Activated T-helper 17 cell treated with anti-CD3 and anti-CD28 coated beads, Interleukin-2, amount 50 U/mL, for 72 hours (primary cell): ENCODE data around the gene MAU2. TPM values are rescaled to one million over a fixed set of nuclear protein-coding genes. Genes with fewer than 3 reads are reported as not detected.

ENCODE experiments used
- ATAC-seq: fragments of 150-1000 bp; cut with Tn5 transposase; replicated peaks from 2 replicates; pipeline ENCODE4 v1.10.0; 2021; ENCODE audit warnings: mild to moderate bottlenecking, moderate library complexity
- H3K27ac Mint-ChIP-seq: one replicate; pipeline ENCODE4 v1.8.0; 2022; ENCODE audit warnings: mixed read lengths
- H3K27me3 Mint-ChIP-seq: one replicate; pipeline ENCODE4 v1.8.0; 2022; ENCODE audit warnings: mixed read lengths
- H3K36me3 Mint-ChIP-seq: one replicate; pipeline ENCODE4 v1.8.0; 2022; ENCODE audit warnings: low read depth, mild to moderate bottlenecking, mixed read lengths
- H3K4me1 Mint-ChIP-seq: one replicate; pipeline ENCODE4 v1.8.0; 2022; ENCODE audit warnings: mixed read lengths
- H3K4me3 Mint-ChIP-seq: one replicate; pipeline ENCODE4 v1.8.0; 2022; ENCODE audit warnings: mild to moderate bottlenecking, mixed read lengths
- H3K9me3 Mint-ChIP-seq: one replicate; pipeline ENCODE4 v1.8.0; 2022; ENCODE audit warnings: mixed read lengths
- total RNA-seq, 2 donors: library from RNA; stranded (reverse); gene quantifications; one replicate each; pipeline ENCODE4 v1.2.3, GENCODE V29; 2022

Gene MAU2
- total RNA-seq, 2 donors from 2014 or later: 58.8 to 67.9 TPM

DNA sequence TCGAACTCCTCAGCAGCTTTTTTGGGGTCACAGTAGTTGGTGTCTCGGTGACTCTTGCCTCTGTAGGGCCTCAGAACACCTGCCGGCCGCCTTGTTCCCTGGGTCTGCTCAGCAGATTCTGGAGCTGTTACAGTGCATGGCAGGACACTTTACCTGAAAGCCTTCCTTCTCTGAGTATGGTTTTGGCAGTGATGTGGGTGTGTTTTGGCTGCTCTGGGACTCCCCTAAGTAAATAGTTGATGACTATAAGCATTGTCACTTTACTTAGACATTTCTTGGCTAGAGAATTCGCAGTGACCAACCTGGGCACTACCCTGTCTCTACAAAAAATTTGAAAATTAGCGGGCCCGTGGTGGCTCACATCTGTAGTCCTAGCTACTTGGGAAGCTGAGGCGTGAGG is 7.0 kb downstream of the MAU2 start:
- Mint-ChIP-seq H3K4me3 (no peak overlapping the region), H3K36me3 (peaks cover 71% of the 10 kb centered on the region), H3K9me3 (no peaks in the 10 kb centered on the region), H3K27ac (peak overlapping the region; percentile 83), H3K27me3 (no peaks in the 10 kb centered on the region), H3K4me1 (peaks cover 19% of the 10 kb centered on the region)
- ATAC-seq: no peak

DNA sequence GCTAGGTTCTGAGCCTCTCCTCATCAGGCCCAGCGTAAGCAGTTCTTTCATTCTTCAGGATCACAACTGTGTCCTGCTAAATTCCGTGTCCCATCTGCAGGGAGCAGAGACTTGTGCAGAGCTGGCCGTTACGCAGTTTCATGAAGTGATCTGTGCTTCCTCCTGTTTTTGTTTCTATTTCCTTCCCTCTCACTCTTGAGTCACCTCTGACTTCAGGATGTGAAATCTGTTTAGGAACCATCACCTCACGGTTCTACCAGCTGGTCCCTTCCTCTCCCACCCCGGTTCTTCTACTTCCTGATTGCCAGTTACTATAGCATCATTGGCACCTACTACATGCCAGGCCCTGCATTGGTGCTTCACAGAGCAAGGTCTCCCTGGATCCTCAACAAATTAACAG is 8.5 kb downstream of the MAU2 start:
- H3K27ac Mint-ChIP-seq: peak overlapping the region; percentile 83

DNA sequence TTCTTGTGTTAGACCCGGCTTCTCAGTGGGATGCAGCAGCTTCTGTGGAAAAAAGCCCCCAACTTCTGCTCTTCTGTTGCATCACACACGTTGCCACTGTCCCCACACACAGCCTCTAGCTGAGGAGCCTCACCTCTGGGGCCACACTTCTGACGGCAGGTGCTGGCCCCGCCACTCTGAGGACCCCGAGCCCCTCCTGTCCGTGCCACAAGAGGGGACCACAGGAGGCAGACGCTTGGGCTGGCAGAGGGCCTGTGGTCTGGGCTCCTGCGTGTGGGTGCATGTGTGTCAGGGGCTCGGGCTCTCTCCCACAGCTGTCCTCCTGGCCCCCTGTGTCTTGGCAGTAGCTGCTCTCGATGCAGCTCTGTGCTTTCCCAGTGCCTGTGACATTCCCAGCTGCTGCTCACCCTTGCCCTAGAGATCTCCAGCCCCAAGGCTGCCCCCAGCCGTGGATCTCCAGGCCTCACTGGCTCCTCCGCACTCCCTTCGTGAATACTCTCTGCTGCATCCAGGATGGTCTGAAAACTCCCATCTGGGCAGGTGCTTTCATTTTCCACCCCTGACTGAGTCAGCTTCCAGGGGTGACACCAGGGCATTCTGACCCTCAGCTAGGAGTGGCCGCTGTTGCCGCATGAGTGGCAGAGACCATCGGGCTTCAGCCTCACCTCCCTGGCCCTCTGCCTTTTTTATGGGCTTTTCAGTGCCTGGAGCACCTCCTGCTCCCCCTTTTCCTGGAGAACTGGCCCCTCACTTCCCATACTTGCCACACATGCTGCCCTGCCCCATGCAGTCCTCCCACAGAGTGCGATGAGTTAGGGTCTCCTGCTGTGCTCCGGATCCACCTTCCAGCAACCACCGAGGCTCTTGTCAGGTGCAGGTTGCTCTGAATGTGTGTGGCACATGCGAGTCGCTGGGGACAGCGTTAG is 13.7 kb downstream of the MAU2 start:
- Mint-ChIP-seq H3K27me3 (no peaks in the 10 kb centered on the region), H3K4me1 (peaks cover under 1% of the 10 kb centered on the region), H3K27ac (no peak overlapping the region), H3K9me3 (no peaks in the 10 kb centered on the region), H3K4me3 (no peak overlapping the region), H3K36me3 (peaks cover 71% of the 10 kb centered on the region)
- no peak for ATAC-seq

More for the DNA sequence above, 8.5 kb downstream of the MAU2 start:
- Mint-ChIP-seq H3K36me3 (peaks cover 64% of the 10 kb centered on the region), H3K4me1 (peaks cover 14% of the 10 kb centered on the region), H3K27me3 (no peaks in the 10 kb centered on the region), H3K4me3 (no peak overlapping the region), H3K9me3 (no peaks in the 10 kb centered on the region)
- ATAC-seq: peak; percentile 44

DNA sequence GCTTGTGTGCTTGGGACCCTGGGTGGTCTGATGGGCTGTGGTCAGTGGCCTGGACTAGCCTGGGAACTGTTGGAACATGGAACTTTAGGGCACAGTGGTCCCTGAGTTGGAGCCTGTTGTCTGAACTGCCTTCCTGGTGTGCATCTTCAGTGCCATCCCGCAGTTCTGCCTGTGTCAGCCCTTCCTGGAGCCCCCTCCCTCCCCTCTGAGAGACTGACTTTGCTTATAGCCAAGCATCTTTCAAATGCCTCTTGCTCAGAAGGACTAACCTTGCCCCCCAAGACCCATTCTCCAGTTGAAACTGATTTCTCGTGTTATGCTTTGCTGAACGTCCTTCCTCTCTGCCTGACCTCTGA is 14.3 kb downstream of the MAU2 start:
- Mint-ChIP-seq H3K27ac (no peak overlapping the region), H3K36me3 (peaks cover 67% of the 10 kb centered on the region), H3K4me1 (no peaks in the 10 kb centered on the region), H3K9me3 (no peaks in the 10 kb centered on the region), H3K4me3 (no peak overlapping the region), H3K27me3 (no peaks in the 10 kb centered on the region)
- no peak for ATAC-seq

- no peak overlapping the region for H3K4me3 Mint-ChIP-seq
- H3K27ac Mint-ChIP-seq: peak overlapping the region; percentile 77
- H3K4me1 Mint-ChIP-seq: no peaks in the 10 kb centered on the region
- no peaks in the 10 kb centered on the region for H3K9me3 Mint-ChIP-seq
- H3K36me3 Mint-ChIP-seq: peaks cover 62% of the 10 kb centered on the region
- no peak for ATAC-seq
- no peaks in the 10 kb centered on the region for H3K27me3 Mint-ChIP-seq
These were observed 15.0 kb downstream of the MAU2 start for GRCh38 chr19:19335408-19336158.

DNA sequence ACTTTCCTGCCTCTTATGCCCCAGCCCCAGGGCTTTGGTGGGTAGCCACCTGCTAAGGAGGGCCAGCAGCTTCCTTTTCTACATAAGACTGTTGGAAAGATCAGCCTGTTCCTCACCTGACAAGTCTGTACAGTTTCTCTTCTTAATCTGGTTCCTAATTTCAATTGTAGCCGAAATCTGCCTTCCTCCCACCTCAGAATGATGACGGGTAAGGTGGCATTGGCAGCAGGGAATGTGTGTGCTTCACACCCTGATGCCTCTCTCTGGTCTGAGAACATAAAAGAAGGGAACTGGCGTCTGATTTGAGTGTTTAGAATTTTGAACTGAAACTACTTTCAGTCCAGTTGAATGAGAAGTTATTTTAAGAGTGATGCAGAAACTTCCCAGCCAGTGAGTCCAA is 16.0 kb downstream of the MAU2 start:
- no peak for ATAC-seq
- no peak overlapping the region for H3K27ac Mint-ChIP-seq
- H3K4me3 Mint-ChIP-seq: no peak overlapping the region
- no peaks in the 10 kb centered on the region for H3K9me3 Mint-ChIP-seq
- no peaks in the 10 kb centered on the region for H3K27me3 Mint-ChIP-seq
- peaks cover 57% of the 10 kb centered on the region for H3K36me3 Mint-ChIP-seq
- no peaks in the 10 kb centered on the region for H3K4me1 Mint-ChIP-seq

- H3K27me3 Mint-ChIP-seq: no peaks in the 10 kb centered on the region
- ATAC-seq: no peak
- H3K36me3 Mint-ChIP-seq: peaks cover 58% of the 10 kb centered on the region
- no peak overlapping the region for H3K4me3 Mint-ChIP-seq
- H3K27ac Mint-ChIP-seq: no peak overlapping the region
- H3K4me1 Mint-ChIP-seq: no peaks in the 10 kb centered on the region
- no peaks in the 10 kb centered on the region for H3K9me3 Mint-ChIP-seq
These were observed 16.5 kb downstream of the MAU2 start for GRCh38 chr19:19337120-19337519.

DNA sequence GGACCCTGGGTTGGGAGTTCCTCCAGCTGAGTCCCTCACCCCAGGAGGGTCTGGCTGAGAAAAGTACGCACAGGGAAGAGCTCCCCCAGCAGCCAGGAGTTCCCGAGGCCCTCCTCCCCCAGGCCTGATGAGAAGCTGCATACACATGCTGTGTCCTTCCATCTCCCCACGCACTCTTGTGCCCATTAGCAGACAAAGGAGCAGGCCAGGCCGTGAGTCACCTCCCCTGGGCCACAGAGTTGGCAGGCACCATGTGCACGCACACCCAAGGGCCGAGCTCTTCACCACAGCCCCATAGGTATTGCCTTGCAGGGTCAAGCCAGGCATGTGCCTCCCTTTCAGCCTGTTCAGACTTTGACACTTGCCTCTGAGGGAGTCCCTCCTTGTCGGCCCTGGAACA is 17.5 kb downstream of the MAU2 start:
- H3K4me1 Mint-ChIP-seq: no peaks in the 10 kb centered on the region
- ATAC-seq: no peak
- no peaks in the 10 kb centered on the region for H3K27me3 Mint-ChIP-seq
- H3K27ac Mint-ChIP-seq: no peak overlapping the region
- no peaks in the 10 kb centered on the region for H3K9me3 Mint-ChIP-seq
- H3K4me3 Mint-ChIP-seq: no peak overlapping the region
- peaks cover 67% of the 10 kb centered on the region for H3K36me3 Mint-ChIP-seq

GRCh38 chr19:19341026-19341425 is 20.4 kb downstream of the MAU2 start:
- H3K27ac Mint-ChIP-seq: no peak overlapping the region
- no peaks in the 10 kb centered on the region for H3K9me3 Mint-ChIP-seq
- no peaks in the 10 kb centered on the region for H3K27me3 Mint-ChIP-seq
- no peak overlapping the region for H3K4me3 Mint-ChIP-seq
- ATAC-seq: no peak
- H3K36me3 Mint-ChIP-seq: peaks cover 73% of the 10 kb centered on the region
- no peaks in the 10 kb centered on the region for H3K4me1 Mint-ChIP-seq

DNA sequence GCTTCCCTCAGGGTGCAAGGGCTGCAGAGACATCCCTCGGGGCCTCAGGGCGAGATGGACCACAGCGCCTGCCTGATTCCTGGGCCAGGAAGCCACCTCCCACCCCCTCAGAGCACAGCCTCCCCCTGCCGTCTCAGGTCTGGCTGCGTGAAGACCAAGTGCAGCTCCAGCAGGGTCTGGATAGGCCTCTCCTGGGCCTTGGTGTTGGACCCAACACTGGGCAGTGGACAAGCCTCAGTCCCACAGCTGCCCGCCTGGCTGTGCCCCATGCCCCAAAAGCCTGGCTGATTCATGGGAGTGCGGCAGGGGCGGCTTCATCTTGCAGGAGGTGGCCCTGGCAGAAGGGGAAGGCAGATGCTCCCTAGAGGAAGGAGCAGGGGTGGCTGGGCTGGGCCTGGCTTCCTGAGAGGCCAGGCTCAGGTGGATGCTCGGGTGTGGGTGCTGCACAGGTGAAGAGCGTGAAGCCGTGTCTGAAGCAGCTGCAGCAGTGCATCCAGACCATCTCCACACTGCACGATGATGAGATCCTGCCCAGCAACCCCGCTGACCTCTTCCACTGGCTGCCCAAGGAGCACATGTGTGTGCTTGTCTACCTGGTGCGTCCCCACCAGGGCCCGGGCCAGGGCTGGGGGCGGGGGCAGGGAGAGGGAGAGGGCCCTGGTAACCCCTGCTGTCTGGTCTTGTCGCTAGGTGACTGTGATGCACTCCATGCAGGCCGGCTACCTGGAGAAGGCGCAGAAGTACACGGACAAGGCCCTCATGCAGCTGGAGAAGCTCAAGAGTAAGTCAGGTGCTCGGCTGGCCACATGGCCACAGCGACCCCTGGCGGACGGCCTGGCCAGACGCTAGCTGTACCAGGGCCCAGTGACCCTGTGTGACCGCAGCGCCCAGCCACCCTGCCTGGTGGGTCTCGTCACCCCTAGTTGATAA is 21.7 kb downstream of the MAU2 start:
- peak; percentile 28 for ATAC-seq
- no peaks in the 10 kb centered on the region for H3K4me1 Mint-ChIP-seq
- H3K27ac Mint-ChIP-seq: no peak overlapping the region
- H3K27me3 Mint-ChIP-seq: no peaks in the 10 kb centered on the region
- no peak overlapping the region for H3K4me3 Mint-ChIP-seq
- H3K9me3 Mint-ChIP-seq: no peaks in the 10 kb centered on the region
- peaks cover 73% of the 10 kb centered on the region for H3K36me3 Mint-ChIP-seq

DNA sequence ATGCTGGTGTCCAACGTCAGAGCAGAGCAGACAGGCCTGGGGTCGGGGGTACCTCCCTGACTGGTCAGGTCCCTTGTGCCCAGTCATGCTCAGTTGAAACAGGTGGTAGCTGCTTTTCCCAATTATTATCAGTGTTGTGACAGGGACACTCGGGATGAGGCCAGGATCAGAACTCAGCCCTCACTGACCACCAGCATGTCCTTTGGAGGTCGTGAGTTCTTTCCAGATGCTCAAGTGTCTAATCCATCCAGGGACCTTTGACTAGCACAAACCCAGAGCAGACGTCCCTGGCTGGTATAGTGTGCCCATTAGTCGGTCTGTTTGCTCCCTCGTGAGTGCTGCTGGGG is 22.4 kb downstream of the MAU2 start:
- Mint-ChIP-seq H3K9me3 (no peaks in the 10 kb centered on the region), H3K27ac (no peak overlapping the region), H3K4me1 (no peaks in the 10 kb centered on the region), H3K27me3 (no peaks in the 10 kb centered on the region), H3K4me3 (no peak overlapping the region), H3K36me3 (peaks cover 68% of the 10 kb centered on the region)
- ATAC-seq: no peak

DNA sequence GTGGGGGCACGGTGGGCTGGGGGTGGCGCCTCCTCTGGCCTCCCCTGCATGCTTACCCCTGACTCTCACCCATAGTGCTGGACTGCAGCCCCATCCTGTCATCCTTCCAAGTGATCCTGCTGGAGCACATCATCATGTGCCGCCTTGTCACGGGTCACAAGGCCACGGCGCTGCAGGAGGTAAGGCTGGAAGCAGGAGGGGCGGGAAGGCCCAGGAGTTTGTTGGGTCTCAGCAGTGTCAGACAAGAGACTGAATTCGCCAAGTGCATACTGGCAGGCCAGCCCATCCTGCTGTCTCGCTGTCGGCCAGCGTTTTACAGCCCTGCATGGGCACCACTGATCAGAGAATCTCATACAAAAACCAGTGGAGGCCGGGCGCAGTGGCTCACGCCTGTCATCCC is 23.1 kb downstream of the MAU2 start:
- no peak overlapping the region for H3K4me3 Mint-ChIP-seq
- no peaks in the 10 kb centered on the region for H3K4me1 Mint-ChIP-seq
- no peaks in the 10 kb centered on the region for H3K27me3 Mint-ChIP-seq
- H3K27ac Mint-ChIP-seq: no peak overlapping the region
- no peak for ATAC-seq
- H3K9me3 Mint-ChIP-seq: no peaks in the 10 kb centered on the region
- peaks cover 61% of the 10 kb centered on the region for H3K36me3 Mint-ChIP-seq

DNA sequence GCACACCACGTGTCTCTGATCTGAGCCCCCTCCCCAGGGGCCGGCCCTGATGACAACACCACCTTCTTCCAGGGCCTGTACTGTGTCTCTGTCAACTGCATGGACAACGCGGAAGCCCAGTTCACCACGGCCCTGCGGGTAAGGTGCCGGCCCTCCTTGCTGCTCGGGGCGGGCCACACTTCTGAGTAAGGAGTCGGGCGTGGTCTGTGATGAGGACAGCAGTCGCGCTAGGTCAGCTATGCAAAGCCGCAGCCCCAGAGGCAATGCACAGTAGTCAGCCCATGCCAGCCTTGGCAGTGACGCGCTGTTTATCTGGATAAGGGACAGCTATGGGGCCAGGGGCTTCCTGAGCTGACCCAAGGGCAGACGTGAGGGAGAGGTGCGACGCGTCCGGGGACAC is 24.6 kb downstream of the MAU2 start:
- Mint-ChIP-seq H3K27ac (no peak overlapping the region), H3K27me3 (no peaks in the 10 kb centered on the region), H3K9me3 (no peaks in the 10 kb centered on the region), H3K4me3 (no peak overlapping the region), H3K4me1 (no peaks in the 10 kb centered on the region), H3K36me3 (peaks cover 69% of the 10 kb centered on the region)
- no peak for ATAC-seq

DNA sequence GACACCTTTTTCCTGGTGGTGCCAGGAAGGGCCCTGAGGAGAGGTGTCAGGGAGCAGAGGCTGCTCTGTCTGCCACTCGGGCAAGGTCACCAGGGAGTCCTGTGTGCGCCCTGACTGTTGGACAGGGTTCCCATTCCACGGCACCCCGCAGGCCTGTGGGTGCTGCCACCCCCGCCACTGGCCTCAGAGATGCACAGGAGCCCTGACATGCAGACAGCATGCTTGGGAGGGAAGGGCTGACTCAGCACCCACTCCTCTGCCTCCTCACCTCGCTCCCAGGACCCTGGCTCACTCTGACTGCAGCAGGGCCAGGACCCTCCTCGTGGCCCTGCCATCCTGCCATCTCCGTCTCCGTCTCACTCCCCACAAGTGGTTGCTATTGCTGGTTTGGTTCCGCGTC is 25.3 kb downstream of the MAU2 start:
- ATAC-seq: no peak
- H3K4me1 Mint-ChIP-seq: no peaks in the 10 kb centered on the region
- peaks cover 72% of the 10 kb centered on the region for H3K36me3 Mint-ChIP-seq
- H3K9me3 Mint-ChIP-seq: no peaks in the 10 kb centered on the region
- no peaks in the 10 kb centered on the region for H3K27me3 Mint-ChIP-seq
- peak overlapping the region; percentile 48 for H3K27ac Mint-ChIP-seq
- no peak overlapping the region for H3K4me3 Mint-ChIP-seq
